K562 (cell line): Measurements from ENCODE around the gene PAEP. TPM values are rescaled to one million over a fixed set of nuclear protein-coding genes. Genes with fewer than 3 reads are reported as not detected.

Experiments
- ATAC-seq: fragments of 200-7000 bp; cut with Tn5 transposase; 3 replicates; pipeline ENCODE4 v1.9.1; 2020; ENCODE audit warnings: moderate library complexity
- BruUV-seq: library from RNA; stranded (reverse); fragments of 400-500 nt; replicated peaks from 2 replicates; lab custom pipeline; 2021; lab: Mats Ljungman, UMichigan
- CTCF ChIA-PET: fragments of 300-600 bp; formaldehyde crosslinking; extraction: SDS; loops from one replicate; lab custom pipeline; 2021; ENCODE audit warnings: low intra/inter-chr PET ratio; lab: Yijun Ruan, JAX
- POLR2A ChIA-PET: fragments of 300-600, 350-650 bp; sonication (Branson Sonifier 250); formaldehyde crosslinking; extraction: SDS; loops from one replicate; lab custom pipeline; 2021; ENCODE audit warnings: antibody characterized with exemption, inconsistent platforms; lab: Yijun Ruan, JAX
- DNase-seq, 4 experiments: peaks; one replicate each; pipeline versions ENCODE4 v3.0.0 to v3.0.0-alpha.2; 2011 to 2018; ENCODE audit warnings: low spot score in 3 of 4, mixed read lengths in 3 of 4; ENCODE audit errors: extremely low read depth in 1 of 4
- FAIRE-seq: peaks from 2 replicates; lab custom pipeline; 2011; peaks lifted over from hg19 to GRCh38; lab: Jason Lieb, UNC
- H2AFZ ChIP-seq: 2 replicates; pipeline ENCODE4 v1.6.0; 2011; ENCODE audit warnings: low read depth, low read length, control low read depth, inconsistent platforms
- H3K27ac ChIP-seq: fragments of 200-600 bp; 3 replicates; pipeline ENCODE4 v1.8.0; 2011; ENCODE audit warnings: low read depth, mild to moderate bottlenecking, control low read depth, inconsistent platforms, low read length, moderate library complexity, mixed read lengths; ENCODE audit errors: extremely low read depth
- H3K27me3 ChIP-seq, 2 experiments: fragments of 300-600 bp in 1 of 2; 2 replicates in 1 of 2; 3 replicates in 1 of 2; pipeline versions ENCODE4 v1.6.0 to v1.8.0; 2011; ENCODE audit warnings: inconsistent platforms in 2 of 2, low read length in 2 of 2, mild to moderate bottlenecking in 1 of 2, mixed read lengths in 1 of 2, moderate library complexity in 1 of 2; ENCODE audit not compliant: control insufficient read depth in 2 of 2, insufficient read depth in 2 of 2
- H3K36me3 ChIP-seq: fragments of 300-600 bp; 3 replicates; pipeline ENCODE4 v1.8.0; 2011; ENCODE audit warnings: mild to moderate bottlenecking, low read length, inconsistent platforms; ENCODE audit not compliant: control insufficient read depth, insufficient read depth
- H3K4me1 ChIP-seq, 2 experiments: fragments of 200-600 bp in 1 of 2; replicated peaks in 1 of 2; 2 replicates in 1 of 2; 3 replicates in 1 of 2; pipeline versions ENCODE4 v1.5.1 to v1.8.0; 2011; ENCODE audit warnings: inconsistent platforms in 2 of 2, low read length in 2 of 2, mild to moderate bottlenecking in 1 of 2, mixed read lengths in 1 of 2, moderate library complexity in 1 of 2; ENCODE audit not compliant: control insufficient read depth in 2 of 2, insufficient read depth in 2 of 2
- H3K4me2 ChIP-seq: 2 replicates; pipeline ENCODE4 v1.6.1; 2011; ENCODE audit warnings: low read length, control low read depth, inconsistent platforms, mixed read lengths; ENCODE audit not compliant: insufficient read depth
- H3K4me3 ChIP-seq: fragments of 200-600 bp; sonication (generic), shearing (Covaris generic); 2 replicates; pipeline ENCODE4 v1.5.1; 2016; ENCODE audit warnings: control low read depth, inconsistent platforms
- H3K79me2 ChIP-seq: fragments of 200-600 bp; 3 replicates; pipeline ENCODE4 v1.8.0; 2011; ENCODE audit warnings: low read length, inconsistent platforms; ENCODE audit not compliant: control insufficient read depth, insufficient read depth
- H3K9ac ChIP-seq, 2 experiments: 2 replicates each; pipeline versions ENCODE4 v1.6.0 to v1.6.1; 2011; ENCODE audit warnings: low read depth in 2 of 2, low read length in 2 of 2, control low read depth in 1 of 2, inconsistent platforms in 1 of 2, mild to moderate bottlenecking in 1 of 2, mixed read lengths in 1 of 2; ENCODE audit not compliant: insufficient read depth in 1 of 2
- H3K9me1 ChIP-seq: one replicate; pipeline ENCODE4 v1.6.0; 2011; ENCODE audit warnings: inconsistent platforms, mild to moderate bottlenecking, low read length, moderate library complexity; ENCODE audit not compliant: control insufficient read depth, insufficient read depth
- H3K9me3 ChIP-seq: replicated peaks from 2 replicates; pipeline ENCODE4 v1.5.1; 2011; ENCODE audit warnings: low read depth, low read length, inconsistent platforms; ENCODE audit not compliant: control insufficient read depth, insufficient read depth
- H4K20me1 ChIP-seq: replicated peaks from 2 replicates; pipeline ENCODE4 v1.6.1; 2011; ENCODE audit warnings: low read length, inconsistent platforms, mixed read lengths; ENCODE audit not compliant: control insufficient read depth, insufficient read depth
- E2F5 ChIP-seq: sonication (generic); formaldehyde crosslinking; IDR thresholded peaks from 2 replicates; pipeline ENCODE4 v1.8.0; 2022; ENCODE audit warnings: mild to moderate bottlenecking, missing genetic modification reagents
- ELF1 ChIP-seq: fragments of 200-800 bp; sonication (Bioruptor generic); IDR thresholded peaks from 2 replicates; pipeline ENCODE4 v1.6.1; 2016; ENCODE audit warnings: missing genetic modification characterization, missing compliant biosample characterization
- NCOA2 ChIP-seq, 2 experiments: fragments of 450-650 bp; IDR thresholded peaks; 2 replicates each; pipeline ENCODE4 v1.6.1; 2018; ENCODE audit warnings: mild to moderate bottlenecking in 2 of 2, moderate library complexity in 1 of 2; ENCODE audit not compliant: partially characterized antibody in 2 of 2
- NCOA4 ChIP-seq: fragments of 450-650 bp; IDR thresholded peaks from 2 replicates; pipeline ENCODE4 v1.6.1; 2018; ENCODE audit warnings: mild to moderate bottlenecking; ENCODE audit not compliant: partially characterized antibody
- NCOR1 ChIP-seq: fragments of 450-650 bp; IDR thresholded peaks from 2 replicates; pipeline ENCODE4 v1.6.1; 2016; ENCODE audit warnings: mild to moderate bottlenecking, moderate library complexity
- NFIC ChIP-seq: fragments of 450-650 bp; IDR thresholded peaks from 2 replicates; pipeline ENCODE4 v1.6.1; 2017; ENCODE audit warnings: mild to moderate bottlenecking, inconsistent platforms
- NFXL1 ChIP-seq: fragments of 450-650 bp; formaldehyde crosslinking; IDR thresholded peaks from 2 replicates; pipeline ENCODE4 v1.4.0; 2021; ENCODE audit warnings: mild to moderate bottlenecking
- POLR2A ChIP-seq: fragments of 450-650 bp; conservative IDR thresholded peaks from 2 replicates; pipeline ENCODE4 v1.6.1; 2016
- RBM22 ChIP-seq: fragments of 200-400 bp; formaldehyde crosslinking; IDR thresholded peaks from 2 replicates; pipeline ENCODE4 v1.6.1; 2018; ENCODE audit warnings: low read length, low read depth; ENCODE audit not compliant: poor library complexity, severe bottlenecking
- SPI1 ChIP-seq: IDR thresholded peaks from 2 replicates; pipeline ENCODE4 v1.6.1; 2011; ENCODE audit warnings: low read depth, low read length, control low read depth, borderline replicate concordance
- TEAD2 ChIP-seq: fragments of 450-650 bp; IDR thresholded peaks from 2 replicates; pipeline ENCODE4 v1.6.1; 2016; ENCODE audit warnings: missing genetic modification characterization, control low read depth, missing compliant biosample characterization
- TSC22D4 ChIP-seq: fragments of 450-650 bp; IDR thresholded peaks from 2 replicates; pipeline ENCODE4 v1.6.1; 2016; ENCODE audit warnings: missing genetic modification characterization, missing biosample characterization, control low read depth
- WGBS: fragments of 100-300 bp; shearing (Covaris generic); methylation state at CpG from one replicate; pipeline ENCODE4 v1.1.6; 2016; ENCODE audit warnings: low coverage, mixed read lengths; ENCODE audit not compliant: insufficient coverage; ENCODE audit errors: missing lambda C conversion rate; 5-methylcytosine and 5-hydroxymethylcytosine counted together
- in situ Hi-C: fragments of 300-500 bp; cut with MboI; formaldehyde crosslinking; loops from 4 replicates; pipeline ENCODE4 v1.15.0; 2018; ENCODE audit warnings: inconsistent platforms, mixed read lengths
- intact Hi-C: fragments of 100-400 bp; cut with micrococcal nuclease; formaldehyde crosslinking; loops from 2 replicates; pipeline ENCODE4 v1.14.2; 2022
- polyA plus RNA-seq, 8 experiments: library from polyadenylated mRNA; depleted of rRNA in 4 of 8; stranded (reverse) in 5 of 8; unstranded in 3 of 8; fragments of >200 nt; fragmentation: Nextera tagmentation in 2 of 8; fragmentation: Illumina TruSeq in 1 of 8; extraction: Ambion mirVana in 2 of 8; extraction: Trizol in 1 of 8; gene quantifications; 2 replicates each; pipeline versions ENCODE4 v1.2.1 to v1.2.3, GENCODE V29; 2011 to 2014; ENCODE audit warnings: inconsistent platforms in 1 of 8, missing spikeins in 1 of 8
- total RNA-seq, 7 experiments: library from RNA; depleted of rRNA in 6 of 7; stranded (reverse); fragments of >200 nt in 6 of 7; fragmentation: Illumina TruSeq in 2 of 7; extraction: Trizol in 2 of 7; gene quantifications; 2 replicates each; pipeline versions ENCODE4 v1.2.1 to v1.2.3, GENCODE V29; 2011 to 2021; ENCODE audit warnings: low replicate concordance in 1 of 7
- TF ChIP-seq, protein P1 (sequence below): IDR thresholded peaks from 2 replicates; pipeline ENCODE4 v1.6.1; 2012; ENCODE audit warnings: low read depth, low read length, improper control_type of control experiment, borderline replicate concordance

PAEP gene
- total and polyA plus RNA-seq, 9 of the 15 experiments (the other 6 are each of a cell fraction or from before 2014, with no cell fraction given), result 0.22 to 4.5 (median 0.58) TPM

DNA sequence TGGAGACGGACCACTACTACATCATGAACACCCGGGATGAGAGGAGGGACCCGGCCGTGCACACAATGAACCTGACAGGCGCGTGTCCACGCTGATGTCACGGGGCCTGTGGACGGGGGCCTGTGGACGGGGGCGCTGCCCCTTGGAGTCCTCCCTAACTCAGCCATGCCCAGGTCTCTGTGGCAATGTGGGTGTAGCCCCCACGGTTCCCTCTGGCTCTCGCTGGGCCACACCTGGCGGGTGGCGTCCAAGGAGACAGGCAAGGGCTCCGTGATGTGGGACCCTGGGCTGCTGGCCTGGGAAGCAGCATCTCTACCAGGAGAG, 22.1 kb downstream of the PAEP start:
- POLR2A ChIA-PET, result interaction anchor here (0.7 kb wide), 1 partner anchor 1069 kb away, joined by 4 read pairs; no protein-coding TSS in a partner anchor
- peaks cover 10 to 39% of the 10 kb centered on the region in 2 experiments; a peak in 2 of 5 replicates for H3K4me1 ChIP-seq
- H3K79me2 ChIP-seq, result no peaks in the 10 kb centered on the region
- 5% methylated on average over 16 of the region's 16 CpGs for WGBS
- CTCF ChIA-PET, result no interaction called here
- H3K9me1 ChIP-seq, result no peaks in the 10 kb centered on the region
- H3K27ac ChIP-seq, result no peak overlapping the region
- peaks cover 0 to 67% of the 10 kb centered on the region in 2 experiments; a peak in 3 of 5 replicates for H3K27me3 ChIP-seq
- H2AFZ ChIP-seq, result no peak overlapping the region
- no peak overlapping the region for H3K9ac ChIP-seq
- H3K9me3 ChIP-seq, result no peaks in the 10 kb centered on the region
- 0 out of 2 replicates have a peak, but pooled peaks cover 5% of the 10 kb centered on the region for H4K20me1 ChIP-seq
- no TSS peak for BruUV-seq
- no peak overlapping the region for H3K4me3 ChIP-seq
- H3K36me3 ChIP-seq, result no peaks in the 10 kb centered on the region
- FAIRE-seq (no peak), ATAC-seq (no peak), DNase-seq (no peak)
- TF ChIP-seq TEAD2 (tag), result no peak
- TF ChIP-seq, protein P1, sequence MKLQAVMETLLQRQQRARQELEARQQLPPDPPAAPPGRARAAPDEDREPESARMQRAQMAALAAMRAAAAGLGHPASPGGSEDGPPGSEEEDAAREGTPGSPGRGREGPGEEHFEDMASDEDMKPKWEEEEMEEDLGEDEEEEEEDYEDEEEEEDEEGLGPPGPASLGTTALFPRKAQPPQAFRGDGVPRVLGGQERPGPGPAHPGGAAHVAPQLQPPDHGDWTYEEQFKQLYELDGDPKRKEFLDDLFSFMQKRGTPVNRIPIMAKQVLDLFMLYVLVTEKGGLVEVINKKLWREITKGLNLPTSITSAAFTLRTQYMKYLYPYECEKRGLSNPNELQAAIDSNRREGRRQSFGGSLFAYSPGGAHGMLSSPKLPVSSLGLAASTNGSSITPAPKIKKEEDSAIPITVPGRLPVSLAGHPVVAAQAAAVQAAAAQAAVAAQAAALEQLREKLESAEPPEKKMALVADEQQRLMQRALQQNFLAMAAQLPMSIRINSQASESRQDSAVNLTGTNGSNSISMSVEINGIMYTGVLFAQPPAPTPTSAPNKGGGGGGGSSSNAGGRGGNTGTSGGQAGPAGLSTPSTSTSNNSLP, result no peak
- TF ChIP-seq TSC22D4 (tag), result no peak
- TF ChIP-seq NFIC, result no peak
- no peak for TF ChIP-seq SPI1
- no peak for TF ChIP-seq NCOA2 (IDR thresholded peaks at IDR 0.05; ENCODE audit: partially characterized antibody in 2 of 2)
- TF ChIP-seq ELF1 (tag), result no peak
- no peak for TF ChIP-seq E2F5 (CRISPR knock-in tag)
- no peak for TF ChIP-seq NFXL1 (CRISPR knock-in tag)
- no peak for TF ChIP-seq POLR2A
- no peak for TF ChIP-seq NCOA4
- TF ChIP-seq RBM22, result no peak
- TF ChIP-seq NCOR1, result no peak
- in situ Hi-C loops, result no loop called here
- no peak overlapping the region for H3K4me2 ChIP-seq
- intact Hi-C loops, result no loop called here
